Skeletal muscle tissue (tissue), 4 donors: ENCODE data around the gene OR6F1. TPM values are rescaled to one million over a fixed set of nuclear protein-coding genes. Genes with fewer than 3 reads are reported as not detected.
"Not testable (repeated sequence)": the region's sequence is repeated elsewhere in the genome, so short reads cannot be mapped to it uniquely, and the experiment has no call there.

Source experiments
- H3K27ac ChIP-seq: one replicate; pipeline ENCODE4 v1.7.0; 2013; ENCODE audit warnings: mild to moderate bottlenecking, low read depth, low read length, inconsistent platforms
- H3K27me3 ChIP-seq, 3 donors: one replicate each; pipeline ENCODE4 v1.7.0; 2013; ENCODE audit warnings: low read length in 3 of 3; ENCODE audit not compliant: control insufficient read depth in 3 of 3, insufficient read depth in 3 of 3
- H3K36me3 ChIP-seq, 3 donors: one replicate each; pipeline ENCODE4 v1.7.0; 2013; ENCODE audit warnings: low read length in 3 of 3; ENCODE audit not compliant: control insufficient read depth in 3 of 3, insufficient read depth in 3 of 3
- H3K4me1 ChIP-seq, 3 donors: one replicate each; pipeline ENCODE4 v1.7.0; 2013; ENCODE audit warnings: low read length in 3 of 3, mild to moderate bottlenecking in 3 of 3; ENCODE audit not compliant: control insufficient read depth in 3 of 3, insufficient read depth in 3 of 3
- H3K4me3 ChIP-seq, 3 donors: one replicate each; pipeline ENCODE4 v1.7.0; 2013; ENCODE audit warnings: low read length in 3 of 3
- H3K9ac ChIP-seq, 3 donors: one replicate each; pipeline ENCODE4 v1.7.0; 2013; ENCODE audit warnings: low read length in 3 of 3, mild to moderate bottlenecking in 3 of 3, moderate library complexity in 2 of 3, low read depth in 1 of 3
- H3K9me3 ChIP-seq, 3 donors: one replicate each; pipeline ENCODE4 v1.7.0; 2013; ENCODE audit warnings: low read length in 3 of 3; ENCODE audit not compliant: control insufficient read depth in 3 of 3
- total RNA-seq: library from RNA; depleted of rRNA; stranded (reverse); fragments of >200 nt; gene quantifications from one replicate; pipeline ENCODE4 v1.2.3, GENCODE V29; 2014
- donor health status: Osteomylitis.

The OR6F1 gene
- not detected for total RNA-seq

DNA sequence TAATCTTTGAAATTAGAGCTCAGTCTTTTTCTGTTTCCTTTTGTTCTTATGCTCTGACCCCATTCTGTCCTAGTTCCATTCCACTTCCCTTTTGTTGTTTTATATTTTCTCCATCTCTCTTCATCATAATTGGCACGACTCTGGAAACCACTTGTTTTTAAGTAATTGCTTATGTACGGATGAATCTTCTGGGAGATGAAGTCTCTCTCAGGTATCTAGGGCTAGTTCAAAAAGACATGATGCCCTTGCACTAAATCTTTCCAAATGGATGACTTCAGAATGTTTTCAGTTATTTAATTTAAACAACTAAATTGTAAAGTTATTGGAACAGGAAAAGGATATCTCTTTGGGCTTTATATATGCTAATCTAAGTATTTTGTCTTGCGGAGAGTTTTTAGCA lies at the start of gene OR6F1:
Gene OR6F1, minus strand, starts transcription at position 101 of the 400 bp plus-strand sequence. CDS start 3,891 bp downstream, outside the sequence.
- no peaks in the 10 kb centered on the region for H3K4me1 ChIP-seq
- H3K27me3 ChIP-seq, result no peaks in the 10 kb centered on the region
- no peak within 1 kb of the TSS for H3K9ac ChIP-seq
- H3K27ac ChIP-seq, result no peak within 1 kb of the TSS
- no peak within 1 kb of the TSS for H3K4me3 ChIP-seq
- H3K36me3 ChIP-seq, result no peaks in the 10 kb centered on the region
- H3K9me3 ChIP-seq, result peaks cover 0 to 4% (median 2%) of the 10 kb centered on the region in 3 donors

DNA sequence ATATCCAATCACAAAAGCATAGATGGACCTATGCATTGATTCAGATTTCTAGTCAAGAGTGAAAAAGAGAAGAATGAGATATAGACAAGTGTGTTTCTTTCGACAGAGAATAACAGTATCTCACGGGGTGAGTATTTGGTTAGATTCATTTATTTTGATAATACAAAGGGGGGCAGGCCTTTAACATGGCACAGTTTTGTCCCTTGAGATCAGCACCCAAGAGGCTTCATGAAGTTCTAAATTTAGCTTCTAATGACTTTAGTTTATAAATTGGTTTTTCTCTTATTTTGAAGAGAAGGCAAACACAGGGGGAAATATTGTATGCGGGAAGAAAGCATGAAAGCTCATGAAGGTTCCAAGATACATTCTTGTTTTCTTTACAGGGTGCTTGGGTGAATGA lies 44.0 kb upstream of the OR6F1 start, which contains the start of gene OR1C1:
Gene OR1C1, minus strand, starts transcription at position 101 of the 400 bp plus-strand sequence. CDS start 2,150 bp downstream, outside the sequence.
- no peak within 1 kb of the TSS for H3K9ac ChIP-seq
- peaks cover 0 to 3% (median 0%) of the 10 kb centered on the region in 3 donors for H3K9me3 ChIP-seq
- no peak within 1 kb of the TSS for H3K4me3 ChIP-seq
- H3K4me1 ChIP-seq, result no peaks in the 10 kb centered on the region
- no peaks in the 10 kb centered on the region for H3K27me3 ChIP-seq
- H3K36me3 ChIP-seq, result no peaks in the 10 kb centered on the region
- H3K27ac ChIP-seq, result no peak within 1 kb of the TSS

DNA sequence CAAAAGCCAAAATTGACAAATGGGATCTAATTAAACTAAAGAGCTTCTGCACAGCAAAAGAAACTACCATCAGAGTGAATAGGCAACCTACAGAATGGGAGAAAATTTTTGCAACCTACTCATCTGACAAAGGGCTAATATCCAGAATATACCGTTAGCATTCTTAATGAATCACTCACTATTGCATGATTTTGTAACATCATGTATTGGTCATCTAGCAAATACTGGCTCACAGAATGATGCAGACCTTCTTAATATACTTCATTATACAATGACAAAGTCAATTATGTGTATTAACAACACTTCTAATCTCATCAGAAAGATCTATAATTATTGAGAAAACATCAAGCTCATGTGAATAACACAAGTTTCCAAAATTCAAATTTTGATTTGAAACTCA lies 37.9 kb upstream of the OR6F1 start:
- not testable (repeated sequence) for H3K4me1 ChIP-seq, H3K9me3 ChIP-seq, H3K36me3 ChIP-seq, H3K27ac ChIP-seq, H3K9ac ChIP-seq, H3K27me3 ChIP-seq, H3K4me3 ChIP-seq

DNA sequence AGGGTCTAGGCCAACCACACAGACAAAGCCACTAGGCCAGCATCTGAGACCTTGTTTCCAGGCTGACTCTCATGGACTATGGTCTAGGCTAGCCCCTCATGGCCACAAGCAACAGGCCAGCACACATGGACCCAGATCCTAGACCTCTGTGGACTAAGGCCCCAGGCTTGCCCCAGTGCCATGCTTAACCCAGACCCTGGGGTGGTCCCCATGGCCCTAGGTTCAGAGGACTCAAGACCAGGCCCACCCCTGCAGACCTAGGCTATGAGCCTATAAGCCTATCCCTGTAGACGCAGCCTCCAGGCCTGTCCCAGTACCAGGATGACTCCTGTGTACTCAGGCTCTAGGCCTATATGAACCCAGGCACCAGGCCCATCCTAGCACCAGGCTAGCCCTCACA lies 33.4 kb upstream of the OR6F1 start:
- Histone ChIP-seq H3K27ac (no peak overlapping the region), H3K4me3 (no peak overlapping the region), H3K27me3 (no peaks in the 10 kb centered on the region), H3K9me3 (peaks cover 0 to 5% (median 4%) of the 10 kb centered on the region in 3 donors), H3K9ac (no peak overlapping the region), H3K36me3 (no peaks in the 10 kb centered on the region), H3K4me1 (no peaks in the 10 kb centered on the region)

DNA sequence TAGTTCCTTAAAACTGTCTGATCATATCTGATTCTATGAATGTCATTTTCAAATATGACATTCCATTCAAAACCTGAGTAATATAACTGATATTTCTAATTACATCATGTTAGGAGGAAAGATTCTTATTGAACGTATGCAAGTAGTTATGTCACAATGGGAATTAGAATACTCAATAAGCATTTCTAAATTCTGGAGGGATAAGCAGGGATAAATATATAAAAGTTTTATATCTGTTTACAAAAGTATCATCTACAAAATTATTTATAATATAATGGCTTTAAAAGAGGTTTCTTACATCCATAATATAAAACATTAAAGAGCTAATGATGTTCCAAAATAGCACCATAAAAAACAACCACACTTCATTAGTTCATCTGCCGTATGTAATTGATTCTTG lies 31.6 kb upstream of the OR6F1 start, which contains the start of gene OR14A2:
Gene OR14A2, minus strand, starts transcription at position 101 of the 400 bp plus-strand sequence.
- H3K27ac ChIP-seq, result no peak within 1 kb of the TSS
- no peaks in the 10 kb centered on the region for H3K4me1 ChIP-seq
- no peak within 1 kb of the TSS for H3K9ac ChIP-seq
- peaks cover 0 to 5% (median 4%) of the 10 kb centered on the region in 3 donors for H3K9me3 ChIP-seq
- no peaks in the 10 kb centered on the region for H3K27me3 ChIP-seq
- H3K36me3 ChIP-seq, result no peaks in the 10 kb centered on the region
- H3K4me3 ChIP-seq, result no peak within 1 kb of the TSS

DNA sequence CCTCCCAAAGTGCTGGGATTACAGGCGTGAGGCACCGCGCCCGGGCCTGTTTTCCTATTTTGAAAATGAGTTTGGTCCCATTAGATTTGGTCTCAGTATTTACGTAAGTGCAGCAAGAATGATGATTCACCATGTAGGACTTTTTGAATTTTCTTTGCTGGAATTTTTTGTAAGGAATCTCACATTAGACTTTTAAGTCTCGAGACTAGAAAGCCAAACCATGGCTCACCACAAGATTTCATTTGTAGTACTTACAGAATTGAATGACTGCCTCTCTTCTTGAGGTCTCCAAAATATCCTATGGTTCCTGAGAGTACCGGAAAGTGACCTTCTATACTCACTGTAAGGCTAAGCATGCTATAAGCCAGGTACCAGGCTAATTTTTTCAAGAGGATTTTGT lies 31.2 kb upstream of the OR6F1 start:
- Histone ChIP-seq H3K4me1 (no peaks in the 10 kb centered on the region), H3K4me3 (no peak overlapping the region), H3K27ac (no peak overlapping the region), H3K36me3 (no peaks in the 10 kb centered on the region), H3K27me3 (no peaks in the 10 kb centered on the region), H3K9ac (no peak overlapping the region), H3K9me3 (peaks cover 0 to 5% (median 4%) of the 10 kb centered on the region in 3 donors)

DNA sequence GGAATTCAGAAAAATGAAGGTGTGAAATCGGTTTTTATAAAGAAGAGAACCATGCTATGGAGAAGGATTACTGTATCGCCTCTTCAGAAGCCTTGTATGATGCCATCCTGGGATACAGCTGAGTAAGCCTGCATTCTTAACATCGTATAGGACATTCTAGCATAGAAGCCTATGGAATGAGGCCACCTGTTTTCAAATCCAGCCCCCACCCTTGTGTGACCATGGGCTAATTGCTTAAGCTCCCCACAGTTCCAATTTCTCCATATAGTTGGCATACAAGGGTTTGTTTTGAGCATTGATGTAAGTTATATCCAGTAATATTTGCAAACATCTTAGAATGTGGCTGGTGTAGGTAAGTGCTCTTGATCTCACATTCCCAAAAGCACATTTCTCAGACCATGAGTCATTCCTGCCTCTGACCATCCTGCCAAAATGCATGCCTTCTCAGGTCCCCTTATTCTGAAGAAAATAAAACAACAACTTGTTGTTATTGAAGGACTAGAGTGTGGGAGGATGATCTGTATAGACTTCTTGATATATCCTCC lies 30.0 kb upstream of the OR6F1 start:
- Histone ChIP-seq H3K27me3 (no peaks in the 10 kb centered on the region), H3K36me3 (no peaks in the 10 kb centered on the region), H3K9ac (no peak overlapping the region), H3K4me1 (no peaks in the 10 kb centered on the region), H3K27ac (no peak overlapping the region), H3K9me3 (peaks cover 0 to 5% (median 4%) of the 10 kb centered on the region in 3 donors), H3K4me3 (no peak overlapping the region)

DNA sequence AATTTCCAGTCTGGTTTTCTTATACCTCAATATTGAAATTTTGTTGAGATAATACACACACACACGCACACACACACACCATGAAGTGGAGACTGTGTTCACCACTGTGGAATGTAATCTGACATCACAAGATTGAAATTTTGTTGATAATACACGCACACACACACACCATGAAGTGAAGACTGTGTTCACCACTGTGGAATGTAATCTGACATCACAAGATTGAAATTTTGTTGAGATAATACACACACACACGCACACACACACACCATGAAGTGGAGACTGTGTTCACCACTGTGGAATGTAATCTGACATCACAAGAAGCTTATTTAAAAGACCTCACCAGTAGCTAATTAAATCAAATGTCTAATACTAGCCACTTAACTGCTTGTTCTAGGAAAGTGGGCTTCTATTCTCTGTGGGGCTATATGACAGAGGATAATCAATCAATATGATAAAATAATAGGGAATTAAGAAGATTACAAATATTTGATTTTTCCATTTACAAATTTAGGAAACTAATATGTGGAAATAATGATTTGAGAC lies 25.8 kb upstream of the OR6F1 start:
- H3K4me3 ChIP-seq, H3K4me1 ChIP-seq, H3K27ac ChIP-seq, H3K27me3 ChIP-seq, H3K36me3 ChIP-seq, H3K9me3 ChIP-seq, H3K9ac ChIP-seq: not testable (repeated sequence)

DNA sequence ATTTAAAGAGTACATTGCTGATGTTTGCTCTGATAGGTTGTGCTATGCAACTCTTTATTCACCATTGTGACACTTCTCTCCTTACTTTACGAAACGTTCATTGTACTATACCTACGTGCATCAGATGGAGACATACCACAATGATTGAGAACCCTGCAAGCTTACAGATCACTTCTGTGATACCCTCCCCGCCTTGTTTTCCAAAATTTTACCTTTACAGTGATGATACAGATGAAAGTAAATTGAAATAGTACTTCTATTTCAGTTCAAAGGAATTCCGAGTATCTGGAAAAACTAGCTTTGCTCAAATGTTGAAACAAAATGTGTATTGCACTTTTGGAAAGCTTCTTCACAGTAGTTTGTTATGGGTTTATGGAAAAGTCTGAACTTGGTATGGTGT lies 25.3 kb upstream of the OR6F1 start:
- Histone ChIP-seq H3K27ac (no peak overlapping the region), H3K4me1 (no peaks in the 10 kb centered on the region), H3K9ac (no peak overlapping the region), H3K4me3 (no peak overlapping the region), H3K9me3 (peaks cover 0 to 2% (median 0%) of the 10 kb centered on the region in 3 donors), H3K27me3 (no peaks in the 10 kb centered on the region), H3K36me3 (no peaks in the 10 kb centered on the region)

DNA sequence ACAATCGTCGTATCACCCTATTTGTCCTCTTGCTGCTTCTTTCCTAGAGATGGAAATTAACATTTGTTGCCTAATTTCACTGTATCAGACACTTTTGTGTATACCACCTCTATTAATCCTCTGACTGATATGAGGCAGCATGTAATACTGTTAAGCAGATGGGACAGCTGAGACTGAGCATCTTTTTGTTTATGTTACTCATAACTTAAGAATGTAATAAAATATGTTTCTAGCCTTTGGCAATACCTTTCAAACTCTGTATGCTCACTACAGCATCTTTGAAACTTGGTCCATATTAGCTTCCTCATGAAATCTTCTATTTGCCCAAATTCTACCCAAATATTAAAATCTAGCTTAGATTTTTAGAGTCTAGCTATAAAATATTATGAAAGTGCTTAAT lies 24.3 kb upstream of the OR6F1 start:
- no peak overlapping the region for H3K9ac ChIP-seq
- H3K9me3 ChIP-seq, result peaks cover 0 to 2% (median 0%) of the 10 kb centered on the region in 3 donors
- no peaks in the 10 kb centered on the region for H3K36me3 ChIP-seq
- no peak overlapping the region for H3K4me3 ChIP-seq
- no peaks in the 10 kb centered on the region for H3K4me1 ChIP-seq
- H3K27me3 ChIP-seq, result no peaks in the 10 kb centered on the region
- no peak overlapping the region for H3K27ac ChIP-seq
